CD4-positive, alpha-beta T cell treated with Interleukin-10 for 1 hour (primary cell): ENCODE data around the gene SCRN2.

Source experiments
- DNase-seq: peaks from one replicate; pipeline ENCODE4 v3.0.0-alpha.2; 2020

Gene SCRN2

DNA sequence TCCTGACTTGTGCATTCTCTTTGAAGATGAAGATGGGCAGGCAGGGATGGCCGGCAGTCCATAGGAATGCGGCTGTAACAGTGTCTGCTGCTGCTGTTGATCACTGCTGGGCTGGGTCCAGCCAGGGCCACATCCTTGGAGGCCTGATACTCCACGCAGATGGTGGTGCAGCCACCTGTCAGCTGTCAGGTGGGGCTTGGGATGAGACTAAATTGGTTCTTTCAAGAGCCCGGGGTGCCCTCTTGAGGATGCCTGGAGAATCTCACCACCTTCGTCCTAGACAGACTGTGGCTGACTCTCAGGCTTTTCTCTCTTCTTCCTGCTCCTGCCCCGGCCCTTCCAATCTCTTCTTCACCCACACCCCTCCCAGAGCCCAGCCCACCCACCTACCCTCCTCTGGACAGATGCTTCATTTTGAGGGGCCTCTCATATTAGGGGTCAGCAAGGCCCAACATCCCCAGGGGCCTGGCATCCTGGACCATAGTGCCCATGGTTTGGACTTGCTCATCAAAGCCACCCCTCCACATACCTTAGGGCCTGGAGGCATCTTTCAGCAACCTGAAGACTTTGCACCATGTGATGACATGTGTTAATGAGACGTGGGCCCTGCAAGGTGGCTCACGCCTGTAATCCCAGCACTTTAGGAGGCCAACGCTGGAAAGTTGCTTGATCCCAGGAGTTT is 38.6 kb downstream of the SCRN2 start:
- peak; percentile 66 for DNase-seq

GRCh38 chr17:47801906-47802305 is 39.2 kb downstream of the SCRN2 start:
- no peak for DNase-seq

DNA sequence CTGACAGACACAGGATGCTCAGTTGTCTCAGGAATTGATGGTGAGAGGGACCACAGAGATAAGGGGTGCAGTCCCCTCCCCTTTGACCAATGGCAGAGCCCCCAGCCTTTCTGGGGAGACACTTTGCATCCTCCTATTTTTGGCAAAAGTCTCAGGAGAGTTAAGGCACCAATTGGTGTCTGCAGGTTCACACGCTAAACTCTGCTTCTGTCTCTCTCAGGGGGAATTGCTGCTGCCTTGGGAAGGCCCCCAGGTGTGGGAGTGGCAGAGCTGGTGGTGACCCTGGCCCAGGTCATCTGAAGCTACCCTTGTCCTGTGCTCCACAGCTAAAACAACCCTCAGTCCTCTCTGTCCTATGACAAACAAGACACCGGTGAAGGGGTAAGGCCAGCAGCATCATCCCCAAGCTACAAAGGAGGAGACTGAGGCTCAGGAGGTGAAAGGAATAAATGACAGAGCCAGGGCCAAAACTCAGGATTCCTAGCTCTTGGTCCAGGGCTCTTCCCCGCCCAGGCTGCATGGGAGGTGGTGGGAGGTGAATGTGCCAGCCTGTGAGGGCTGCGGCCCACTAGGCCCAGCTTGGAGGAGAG is 39.8 kb downstream of the SCRN2 start:
- DNase-seq = no peak

GRCh38 chr17:47800686-47801085 is 40.4 kb downstream of the SCRN2 start:
- no peak for DNase-seq

GRCh38 chr17:47797797-47798196 is 43.3 kb downstream of the SCRN2 start:
- DNase-seq = no peak

DNA sequence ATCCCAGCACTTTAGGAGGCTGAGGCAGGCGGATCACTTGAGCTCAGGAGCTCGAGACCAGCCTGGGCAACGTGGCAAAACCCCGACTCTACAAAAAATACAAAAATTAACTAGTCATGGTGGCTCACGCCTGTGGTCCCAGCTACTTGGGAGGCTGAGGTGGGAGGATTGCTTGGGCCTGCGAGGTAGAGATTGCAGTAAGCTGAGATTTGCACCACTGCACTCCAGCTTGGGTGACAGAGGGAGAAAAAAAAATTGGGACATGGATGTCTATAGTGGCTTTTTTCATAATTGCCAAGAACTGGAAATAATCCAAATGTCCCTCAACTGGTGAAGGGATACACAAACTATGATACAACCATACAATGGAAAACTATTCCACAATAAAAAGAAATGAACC is 48.1 kb downstream of the SCRN2 start:
- no peak for DNase-seq

- no peak for DNase-seq
Measured at GRCh38 chr17:47792457-47792856, 48.6 kb downstream of the SCRN2 start.

GRCh38 chr17:47791025-47791424 is 50.0 kb downstream of the SCRN2 start:
- no peak for DNase-seq

DNA sequence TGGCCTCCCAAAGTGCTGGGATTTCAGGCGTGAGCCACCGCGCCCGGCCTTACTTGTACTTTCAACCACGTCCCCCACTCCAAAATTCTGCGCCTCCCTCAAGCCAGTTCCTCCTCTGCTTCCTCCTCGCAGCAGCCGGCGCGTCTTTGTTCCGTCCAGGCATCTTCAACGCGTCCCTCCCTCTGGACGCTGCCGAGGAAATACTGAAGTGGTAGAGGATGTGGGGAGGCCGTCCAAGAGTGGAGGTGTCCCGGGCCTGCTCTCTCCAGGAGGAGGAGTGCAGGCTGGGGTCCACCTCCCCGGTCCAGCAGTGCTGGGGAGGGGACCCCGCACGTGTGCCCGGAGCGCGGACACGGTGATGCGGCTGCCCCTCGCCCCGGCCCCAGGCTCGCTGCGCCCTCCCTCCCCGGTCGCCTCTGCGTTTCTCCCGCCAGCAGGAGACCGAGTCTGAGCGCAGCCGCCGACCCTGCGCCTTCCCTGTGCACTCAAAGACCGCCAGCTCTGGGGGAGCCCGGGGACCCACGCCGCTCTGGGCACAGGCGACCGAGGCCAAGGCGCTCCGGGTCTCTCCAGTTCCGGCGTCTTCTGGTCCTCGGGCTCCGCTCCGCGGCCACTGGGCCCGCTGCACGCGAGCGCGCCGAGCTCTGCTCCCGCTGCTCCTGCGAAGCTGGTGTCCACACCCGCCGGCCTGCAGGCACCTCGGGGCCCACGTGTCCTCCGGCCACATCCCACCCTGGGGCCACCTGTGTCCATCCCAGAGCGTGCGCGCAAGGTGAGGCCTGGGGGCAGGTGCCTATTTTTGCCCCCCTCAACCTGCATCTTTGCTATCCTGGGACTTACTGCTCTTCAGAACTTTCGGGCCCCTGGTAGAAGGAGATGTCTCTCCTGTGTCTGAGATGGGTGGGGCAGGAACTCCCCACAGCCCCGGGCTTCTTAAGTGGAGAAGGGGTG is 51.2 kb downstream of the SCRN2 start:
- DNase-seq = peak; percentile 59
